Endodermal cell (in vitro differentiated cells): ENCODE results near the gene KRTAP27-1. TPM values are rescaled to one million over a fixed set of nuclear protein-coding genes. Genes with fewer than 3 reads are reported as not detected.
A peak's percentile ranks its signal among the peaks of the same experiment; 100 is the strongest.

Experiments used
- DNase-seq: peaks from one replicate; pipeline ENCODE4 v3.0.0-alpha.2; 2017
- H3K27ac ChIP-seq: 2 replicates; pipeline ENCODE4 v1.5.1; 2013; ENCODE audit warnings: mild to moderate bottlenecking, low read depth, low read length, moderate library complexity
- H3K27me3 ChIP-seq: 2 replicates; pipeline ENCODE4 v1.6.1; 2013; ENCODE audit warnings: mild to moderate bottlenecking, low read length, moderate library complexity; ENCODE audit not compliant: insufficient read depth, control insufficient read depth, poor library complexity, severe bottlenecking
- H3K36me3 ChIP-seq: 2 replicates; pipeline ENCODE4 v1.7.0; 2013; ENCODE audit warnings: mild to moderate bottlenecking, low read length, moderate library complexity; ENCODE audit not compliant: control insufficient read depth, insufficient read depth
- H3K4me1 ChIP-seq: one replicate; pipeline ENCODE4 v1.7.0; 2013; ENCODE audit warnings: low read length; ENCODE audit not compliant: control insufficient read depth, insufficient read depth
- H3K4me3 ChIP-seq: 2 replicates; pipeline ENCODE4 v1.5.1; 2013; ENCODE audit warnings: mild to moderate bottlenecking, low read length, moderate library complexity
- H3K9ac ChIP-seq: 2 replicates; pipeline ENCODE4 v1.6.1; 2013; ENCODE audit warnings: mild to moderate bottlenecking, low read length, moderate library complexity; ENCODE audit not compliant: poor library complexity, severe bottlenecking; ENCODE audit errors: extremely low read depth
- H3K9me3 ChIP-seq: 2 replicates; pipeline ENCODE4 v1.6.1; 2013; ENCODE audit warnings: mild to moderate bottlenecking, low read length, moderate library complexity; ENCODE audit not compliant: control insufficient read depth
- H3K27ac Mint-ChIP-seq: 2 replicates; pipeline ENCODE4 v1.8.0; 2020; ENCODE audit warnings: mixed read lengths
- H3K27me3 Mint-ChIP-seq: 2 replicates; pipeline ENCODE4 v1.8.0; 2021; ENCODE audit warnings: mild to moderate bottlenecking, mixed read lengths; ENCODE audit not compliant: insufficient read depth
- H3K36me3 Mint-ChIP-seq: 2 replicates; pipeline ENCODE4 v1.8.0; 2020; ENCODE audit warnings: low read depth, mixed read lengths
- H3K4me1 Mint-ChIP-seq: 2 replicates; pipeline ENCODE4 v1.8.0; 2020; ENCODE audit warnings: mixed read lengths
- H3K4me3 Mint-ChIP-seq: 2 replicates; pipeline ENCODE4 v1.8.0; 2020; ENCODE audit warnings: mild to moderate bottlenecking, moderate library complexity, mixed read lengths
- H3K9me3 Mint-ChIP-seq: 2 replicates; pipeline ENCODE4 v1.8.0; 2020; ENCODE audit warnings: mild to moderate bottlenecking, mixed read lengths
- CTCF ChIP-seq: fragments of 200-600 bp; sonication (generic); conservative IDR thresholded peaks from 2 replicates; pipeline ENCODE4 v1.5.0; 2021; ENCODE audit warnings: antibody characterized with exemption, mild to moderate bottlenecking
- WGBS, 2 experiments: methylation state at CpG; one replicate each; pipeline versions ENCODE4 v1.1.5 to v1.1.7; 2013; ENCODE audit warnings: missing lambda C conversion rate in 2 of 2, mixed read lengths in 1 of 2; ENCODE audit not compliant: insufficient coverage in 1 of 2, insufficient read length in 1 of 2; 5-methylcytosine and 5-hydroxymethylcytosine counted together
- total RNA-seq, 2 donors: library from RNA; stranded (reverse); fragmentation: NEBNext Ultra II Directional in 1 of 2; extraction: Animal tissue kit (Norgen Biotek cat#: 25700) in 1 of 2; gene quantifications; 2 replicates in 1 of 2; 3 replicates in 1 of 2; pipeline ENCODE4 v1.2.1, GENCODE V29; 2021

The KRTAP27-1 gene
- total RNA-seq, 2 donors from 2014 or later, result not detected

DNA sequence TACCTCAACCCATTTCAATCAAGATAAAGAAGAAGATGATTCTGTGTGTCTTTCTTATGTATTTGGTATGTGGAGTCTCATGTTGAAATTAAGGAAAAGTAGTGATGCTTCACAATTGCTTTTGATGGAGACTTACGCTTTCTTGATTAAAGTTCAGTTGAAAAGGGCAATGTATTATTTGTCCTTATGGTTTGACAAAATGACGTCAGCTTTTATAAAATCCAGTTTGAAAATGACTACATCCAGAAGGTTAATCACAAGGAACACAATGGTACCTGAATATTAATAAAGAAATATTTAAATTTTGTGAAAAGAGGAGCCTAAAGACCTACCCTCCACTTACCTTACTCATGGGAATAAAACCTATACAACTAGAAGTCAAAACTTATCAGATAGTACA lies 21.8 kb downstream of the KRTAP27-1 start:
- Histone ChIP-seq H3K36me3 (no peaks in the 10 kb centered on the region), H3K4me3 (no peak overlapping the region), H3K9me3 (no peaks in the 10 kb centered on the region), H3K27me3 (no peaks in the 10 kb centered on the region), H3K4me1 (no peaks in the 10 kb centered on the region), H3K27ac (no peak overlapping the region), H3K9ac (no peak overlapping the region)
- TF ChIP-seq CTCF, result no peak
- 90 to 100% methylated on average over 1 to 2 of the region's 2 CpGs for whole genome bisulfite sequencing, 2 experiments
- Mint-ChIP-seq H3K27me3 (no peaks in the 10 kb centered on the region), H3K36me3 (no peaks in the 10 kb centered on the region), H3K4me1 (no peaks in the 10 kb centered on the region), H3K4me3 (no peak overlapping the region), H3K27ac (no peak overlapping the region), H3K9me3 (no peaks in the 10 kb centered on the region)
- DNase-seq, result no peak

DNA sequence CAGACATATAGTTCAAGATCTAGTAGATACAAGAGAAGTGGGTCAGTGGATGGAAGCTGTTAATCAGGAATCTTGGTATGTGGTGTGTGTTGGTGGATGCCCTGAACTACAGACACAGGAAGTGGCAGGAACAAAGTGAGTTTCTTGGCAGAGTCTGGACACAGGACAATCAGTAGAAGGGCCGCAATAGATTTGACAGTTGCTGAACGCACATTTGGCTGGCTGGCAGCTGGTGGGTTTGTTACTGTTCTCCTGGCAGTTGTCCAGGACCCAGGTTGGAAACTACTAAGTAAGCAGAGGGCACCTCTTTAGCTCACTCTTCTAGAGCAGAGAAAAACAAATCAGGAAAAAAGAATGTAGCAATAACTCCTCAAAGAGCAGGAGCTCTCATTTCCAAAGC lies 30.6 kb downstream of the KRTAP27-1 start:
- Mint-ChIP-seq H3K27ac (peak overlapping the region; percentile 56), H3K36me3 (no peaks in the 10 kb centered on the region), H3K4me3 (no peak overlapping the region), H3K4me1 (no peaks in the 10 kb centered on the region), H3K9me3 (no peaks in the 10 kb centered on the region), H3K27me3 (peaks cover 2% of the 10 kb centered on the region)
- DNase-seq, result no peak
- 94 to 100% methylated on average over 1 to 2 of the region's 2 CpGs for WGBS, 2 experiments
- Histone ChIP-seq H3K9me3 (no peaks in the 10 kb centered on the region), H3K9ac (no peak overlapping the region), H3K4me1 (no peaks in the 10 kb centered on the region), H3K36me3 (no peaks in the 10 kb centered on the region), H3K27ac (no peak overlapping the region), H3K4me3 (no peak overlapping the region), H3K27me3 (no peaks in the 10 kb centered on the region)
- TF ChIP-seq CTCF, result no peak

DNA sequence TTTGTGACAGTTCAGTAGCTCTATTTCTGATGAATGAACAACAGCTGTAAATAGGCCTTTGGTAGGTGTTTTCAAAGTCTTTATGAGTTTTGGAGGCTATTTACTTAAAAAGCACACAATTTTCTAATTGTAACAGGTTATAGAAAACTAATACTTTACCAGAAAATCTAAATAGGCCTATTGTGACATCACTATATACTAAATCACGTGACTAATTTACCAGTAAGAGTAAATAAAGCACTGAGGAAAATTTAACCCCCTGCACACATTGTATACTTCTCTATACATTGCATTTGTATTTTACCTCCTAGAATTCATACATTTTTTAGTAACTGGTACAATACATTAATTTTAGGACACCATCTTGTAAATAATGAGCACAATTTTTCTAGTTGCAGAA lies 32.4 kb downstream of the KRTAP27-1 start:
- Mint-ChIP-seq H3K27ac (no peak overlapping the region), H3K36me3 (no peaks in the 10 kb centered on the region), H3K9me3 (no peaks in the 10 kb centered on the region), H3K4me3 (no peak overlapping the region), H3K4me1 (no peaks in the 10 kb centered on the region), H3K27me3 (peaks cover 2% of the 10 kb centered on the region)
- Histone ChIP-seq H3K36me3 (no peaks in the 10 kb centered on the region), H3K4me3 (no peak overlapping the region), H3K27ac (no peak overlapping the region), H3K9ac (no peak overlapping the region), H3K9me3 (no peaks in the 10 kb centered on the region), H3K4me1 (no peaks in the 10 kb centered on the region), H3K27me3 (no peaks in the 10 kb centered on the region)
- WGBS, 2 experiments, result 94% methylated on average over 1 of the region's 1 CpG; no CpG with 5 or more reads in 1 of the 2 experiments
- TF ChIP-seq CTCF, result no peak
- DNase-seq, result no peak
